RPMI8226 (cell line): Measurements from ENCODE around the gene ZSWIM5.
"Not testable (repeated sequence)": the region's sequence is repeated elsewhere in the genome, so short reads cannot be mapped to it uniquely, and the experiment has no call there.

Experiments
- DNase-seq: peaks from one replicate; pipeline ENCODE4 v3.0.0-alpha.2; 2015

ZSWIM5 gene

GRCh38 chr1:45205910-45206721, at the start of gene ZSWIM5:
TSS of gene ZSWIM5 (minus strand) at chr1:45206605. CDS start at chr1:45206350, 255 bp downstream.
- DNase-seq: peak; percentile 42

GRCh38 chr1:45254490-45254889, 48.1 kb upstream of the ZSWIM5 start:
- no peak for DNase-seq

- no peak for DNase-seq
These were observed 44.1 kb upstream of the ZSWIM5 start for GRCh38 chr1:45250544-45250943.

- not testable (repeated sequence) for DNase-seq
These were observed 41.6 kb upstream of the ZSWIM5 start for GRCh38 chr1:45248004-45248403.

- no peak for DNase-seq
These were observed 40.4 kb upstream of the ZSWIM5 start for GRCh38 chr1:45246760-45247159.

GRCh38 chr1:45246359-45246758, 40.0 kb upstream of the ZSWIM5 start:
- DNase-seq: not testable (repeated sequence)

GRCh38 chr1:45244660-45245059, 38.3 kb upstream of the ZSWIM5 start:
- DNase-seq: no peak

GRCh38 chr1:45243476-45244343, 37.3 kb upstream of the ZSWIM5 start:
- no peak for DNase-seq

- DNase-seq: no peak
These were observed 32.4 kb upstream of the ZSWIM5 start for GRCh38 chr1:45238846-45239245.

GRCh38 chr1:45236136-45236535, 29.7 kb upstream of the ZSWIM5 start:
- DNase-seq: no peak

- no peak for DNase-seq
These were observed 24.1 kb upstream of the ZSWIM5 start for GRCh38 chr1:45230537-45230936.

- DNase-seq: no peak
These were observed 19.2 kb upstream of the ZSWIM5 start for GRCh38 chr1:45225598-45225997.

- not testable (repeated sequence) for DNase-seq
These were observed 17.3 kb upstream of the ZSWIM5 start for GRCh38 chr1:45223710-45224109.

GRCh38 chr1:45221716-45222115, 15.3 kb upstream of the ZSWIM5 start:
- no peak for DNase-seq

- no peak for DNase-seq
These were observed 10.5 kb upstream of the ZSWIM5 start for GRCh38 chr1:45216861-45217260.

GRCh38 chr1:45216200-45216541, 9.8 kb upstream of the ZSWIM5 start:
- DNase-seq: no peak

GRCh38 chr1:45215485-45216199, 9.2 kb upstream of the ZSWIM5 start:
- DNase-seq: no peak

GRCh38 chr1:45213892-45214291, 7.5 kb upstream of the ZSWIM5 start:
- no peak for DNase-seq

- no peak for DNase-seq
These were observed 4.7 kb upstream of the ZSWIM5 start for GRCh38 chr1:45211076-45211475.

- no peak for DNase-seq
These were observed 611 bp upstream of the ZSWIM5 start for GRCh38 chr1:45206808-45207623.

GRCh38 chr1:45205011-45205909, 1.1 kb downstream of the ZSWIM5 start:
- DNase-seq: peak; percentile 13
